Sciatic nerve (tissue), 2 donors: ENCODE measurements around the gene MRPS5. TPM values are rescaled to one million over a fixed set of nuclear protein-coding genes. Genes with fewer than 3 reads are reported as not detected.
"Not testable (repeated sequence)": the region's sequence is repeated elsewhere in the genome, so short reads cannot be mapped to it uniquely, and the experiment has no call there.

Experiments
- ATAC-seq: fragments of 200-7000 bp; cut with Tn5 transposase; one replicate; pipeline ENCODE4 v1.9.1; 2020; ENCODE audit warnings: mild to moderate bottlenecking, moderate library complexity
- DNase-seq: peaks from one replicate; pipeline ENCODE4 v3.0.0-alpha.2; 2020; ENCODE audit warnings: low spot score
- intact Hi-C: fragments of 100-400 bp; cut with DNase I; formaldehyde crosslinking; loops from one replicate; pipeline ENCODE4 v1.14.2; 2022
- total RNA-seq: library from RNA; stranded (reverse); fragmentation: NEBNext Ultra II Directional; extraction: Animal tissue kit (Norgen Biotek cat#: 25700); gene quantifications from one replicate; pipeline ENCODE4 v1.2.1, GENCODE V29; 2021
- donor health status: DM: no; HTN: no; CAD: no.
- donor health status: DM: no; HTN: no; CAD: no.

MRPS5 gene
- total RNA-seq, 1 donor from 2014 or later: 49.1 TPM

DNA sequence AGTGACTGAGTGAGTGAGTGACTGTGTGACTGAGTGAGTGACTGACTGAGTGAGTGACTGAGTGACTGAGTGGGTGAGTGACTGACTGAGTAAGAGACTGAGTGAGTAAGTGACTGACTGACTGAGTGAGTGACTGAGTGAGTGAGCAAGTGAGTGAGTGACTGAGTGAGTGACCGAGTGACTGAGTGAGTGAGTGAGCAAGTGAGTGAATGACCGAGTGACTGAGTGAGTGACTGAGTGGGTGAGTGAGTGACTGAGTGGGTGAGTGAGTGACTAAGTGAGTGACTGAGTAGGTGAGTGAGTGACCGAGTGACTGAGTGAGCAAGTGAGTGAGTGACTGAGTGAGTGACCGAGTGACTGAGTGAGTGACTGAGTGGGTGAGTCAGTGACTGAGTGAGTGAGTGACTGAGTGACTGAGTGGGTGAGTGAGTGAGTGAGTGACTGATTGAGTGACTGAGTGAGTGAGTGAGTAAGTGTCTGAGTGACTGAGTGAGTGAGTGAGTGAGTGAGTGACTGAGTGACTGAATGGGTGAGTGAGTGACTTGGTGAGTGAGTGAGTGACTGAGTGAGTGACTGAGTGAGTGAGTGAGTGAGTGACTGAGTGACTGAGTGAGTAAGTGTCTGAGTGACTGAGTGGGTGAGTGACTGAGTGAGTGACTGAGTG, 82.8 kb downstream of the MRPS5 start:
- no peak for DNase-seq
- ATAC-seq: no peak
- intact Hi-C loops: no loop called here

DNA sequence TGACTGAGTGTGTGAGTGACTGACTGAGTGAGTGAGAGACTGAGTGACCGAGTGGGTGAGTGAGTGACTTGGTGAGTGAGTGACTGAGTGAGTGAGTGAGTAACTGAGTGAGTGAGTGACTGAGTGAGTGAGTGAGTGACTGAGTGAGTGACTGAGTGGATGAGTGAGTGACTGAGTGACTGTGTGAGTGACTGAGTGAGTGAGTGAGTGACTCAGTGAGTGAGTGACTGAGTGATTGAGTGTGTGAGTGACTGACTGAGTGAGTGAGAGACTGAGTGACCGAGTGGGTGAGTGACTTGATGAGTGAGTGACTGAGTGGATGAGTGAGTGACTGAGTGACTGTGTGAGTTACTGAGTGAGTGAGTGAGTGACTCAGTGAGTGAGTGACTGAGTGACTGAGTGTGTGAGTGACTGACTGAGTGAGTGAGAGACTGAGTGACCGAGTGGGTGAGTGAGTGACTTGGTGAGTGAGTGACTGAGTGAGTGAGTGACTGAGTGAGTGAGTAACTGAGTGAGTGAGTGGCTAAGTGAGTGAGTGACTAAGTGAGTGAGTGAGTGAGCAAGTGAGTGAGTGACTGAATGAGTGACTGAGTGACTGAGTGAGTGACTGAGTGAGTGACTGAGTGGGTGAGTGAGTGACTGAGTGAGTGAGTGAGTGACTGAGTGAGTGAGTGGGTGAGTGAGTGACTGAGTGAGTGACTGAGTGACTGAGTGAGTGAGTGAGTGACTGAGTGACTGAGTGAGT, 83.6 kb downstream of the MRPS5 start:
- ATAC-seq, intact Hi-C loops, DNase-seq: not testable (repeated sequence)

DNA sequence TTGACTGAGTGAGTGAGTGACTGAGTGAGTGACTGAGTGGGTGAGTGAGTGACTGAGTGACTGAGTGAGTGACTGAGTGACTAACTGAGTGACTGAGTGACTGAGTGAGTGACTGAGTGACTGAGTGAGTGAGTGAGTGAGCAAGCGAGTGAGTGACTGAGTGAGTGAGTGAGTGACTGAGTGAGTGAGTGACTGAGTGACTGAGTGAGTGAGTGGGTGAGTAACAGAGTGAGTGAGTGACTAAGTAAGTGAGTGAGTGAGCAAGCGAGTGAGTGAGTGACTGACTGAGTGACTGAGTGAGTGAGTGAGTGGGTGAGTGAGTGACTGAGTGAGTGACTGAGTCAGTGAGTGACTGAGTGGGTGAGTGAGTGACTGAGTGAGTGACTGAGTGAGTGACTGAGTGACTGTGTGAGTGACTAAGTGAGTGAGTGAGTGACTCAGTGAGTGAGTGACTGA, 84.2 kb downstream of the MRPS5 start:
- intact Hi-C loops: no loop called here

DNA sequence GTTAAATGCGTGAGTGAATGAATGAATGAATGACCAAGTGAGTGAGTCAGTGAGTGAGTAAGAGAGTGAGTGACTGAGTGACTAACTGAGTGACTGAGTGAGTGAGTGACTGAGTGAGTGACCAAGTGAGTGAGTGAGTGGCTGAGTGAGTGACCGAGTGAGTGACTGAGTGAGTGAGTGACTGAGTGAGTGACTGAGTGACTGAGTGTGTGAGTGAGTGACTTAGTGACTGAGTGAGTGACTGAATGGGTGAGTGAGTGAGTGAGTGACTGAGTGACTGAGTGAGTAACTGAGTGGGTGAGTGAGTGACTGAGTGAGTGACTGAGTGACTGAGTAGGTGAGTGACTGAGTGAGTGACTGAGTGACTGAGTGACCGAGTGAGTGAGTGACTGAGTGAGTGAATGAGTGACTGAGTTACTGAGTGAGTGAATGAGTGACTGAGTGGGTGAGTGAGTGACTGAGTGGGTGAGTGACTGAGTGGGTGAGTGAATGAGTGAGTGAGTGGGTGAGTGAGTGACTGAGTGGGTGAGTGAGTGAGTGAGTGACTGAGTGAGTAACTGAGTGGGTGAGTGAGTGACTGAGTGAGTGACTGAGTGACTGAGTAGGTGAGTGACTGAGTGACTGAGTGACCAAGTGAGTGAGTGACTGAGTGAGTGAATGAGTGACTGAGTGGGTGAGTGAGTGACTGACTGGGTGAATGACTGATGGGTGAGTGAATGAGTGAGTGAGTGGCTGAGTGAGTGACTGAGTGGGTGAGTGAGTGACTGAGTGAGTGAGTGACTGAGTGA, 84.8 kb downstream of the MRPS5 start:
- intact Hi-C loops: no loop called here
- ATAC-seq (no peak), DNase-seq (no peak)

More for the DNA sequence above, 84.2 kb downstream of the MRPS5 start:
- ATAC-seq (no peak), DNase-seq (no peak)

Other genes starting within 250 kb of the MRPS5 start
- gene MAL, start 96.1 kb downstream of the MRPS5 start, total RNA-seq: 241 TPM
- gene ZNF514, start 38.0 kb upstream of the MRPS5 start, total RNA-seq: 32.9 TPM
- gene ZNF2, start 44.0 kb upstream of the MRPS5 start, total RNA-seq: 4.7 TPM
- 8.5 TPM for gene ZNF892, start 85.7 kb upstream of the MRPS5 start, total RNA-seq
- 3.0 TPM for gene PROM2, start 152.6 kb upstream of the MRPS5 start, total RNA-seq
- 13.9 TPM for gene KCNIP3, start 175.5 kb upstream of the MRPS5 start, total RNA-seq